HepG2 (cell line): ENCODE data around the gene STAT5A. TPM values are rescaled to one million over a fixed set of nuclear protein-coding genes. Genes with fewer than 3 reads are reported as not detected.

Source experiments
- CEBPB ChIP-seq: IDR thresholded peaks from 2 replicates; pipeline ENCODE4 v1.6.1; 2011; ENCODE audit warnings: low read depth, low read length, improper control_type of control experiment, borderline replicate concordance
- CREB1 ChIP-seq, 2 experiments: fragments of 450-650 bp in 1 of 2; IDR thresholded peaks; 2 replicates each; pipeline ENCODE4 v1.6.1; 2016 to 2017; ENCODE audit warnings: control low read depth in 1 of 2, mild to moderate bottlenecking in 1 of 2, missing compliant biosample characterization in 1 of 2, missing genetic modification characterization in 1 of 2
- CREM ChIP-seq, 2 experiments: sonication (generic) in 1 of 2; formaldehyde crosslinking in 1 of 2; IDR thresholded peaks; 2 replicates each; pipeline versions ENCODE4 v1.4.0 to v1.6.1; 2016 to 2020; ENCODE audit warnings: antibody characterized with exemption in 1 of 2, mild to moderate bottlenecking in 1 of 2, missing genetic modification reagents in 1 of 2
- EHMT2 ChIP-seq: fragments of 200-600 bp; sonication (generic); IDR thresholded peaks from 2 replicates; pipeline ENCODE4 v1.7.0; 2017; ENCODE audit warnings: antibody characterized with exemption, low read depth, low read length, borderline replicate concordance
- FOSL2 ChIP-seq: sonication (generic); formaldehyde crosslinking; IDR thresholded peaks from 2 replicates; pipeline ENCODE4 v1.4.0; 2020; ENCODE audit warnings: missing genetic modification reagents
- FOXA3 ChIP-seq: IDR thresholded peaks from 2 replicates; pipeline ENCODE4 v1.6.1; 2016; ENCODE audit warnings: missing genetic modification reagents, missing compliant biosample characterization
- FOXK1 ChIP-seq: sonication (generic); formaldehyde crosslinking; IDR thresholded peaks from 2 replicates; pipeline ENCODE4 v1.4.0; 2020; ENCODE audit warnings: low read depth, missing genetic modification reagents, borderline replicate concordance
- GATAD2A ChIP-seq: IDR thresholded peaks from 2 replicates; pipeline ENCODE4 v1.6.1; 2016
- HMGA1 ChIP-seq: sonication (generic); formaldehyde crosslinking; conservative IDR thresholded peaks from 2 replicates; pipeline ENCODE4 v1.4.0; 2020; ENCODE audit warnings: missing genetic modification reagents
- KLF9 ChIP-seq: IDR thresholded peaks from 2 replicates; pipeline ENCODE4 v1.6.1; 2016; ENCODE audit warnings: low read depth
- POLR2AphosphoS2 ChIP-seq: IDR thresholded peaks from 2 replicates; pipeline ENCODE4 v1.6.1; 2011; ENCODE audit warnings: low read depth, low read length, improper control_type of control experiment
- RBM39 ChIP-seq: fragments of 200-400 bp; formaldehyde crosslinking; IDR thresholded peaks from one replicate; pipeline ENCODE4 v1.6.1; 2018; ENCODE audit warnings: antibody characterized with exemption, mild to moderate bottlenecking, low read depth, low read length; ENCODE audit not compliant: poor library complexity, severe bottlenecking
- ZNF12 ChIP-seq: sonication (generic); formaldehyde crosslinking; IDR thresholded peaks from 2 replicates; pipeline ENCODE4 v1.5.0; 2020; ENCODE audit warnings: missing genetic modification reagents
- ZNF770 ChIP-seq: sonication (generic); formaldehyde crosslinking; IDR thresholded peaks from 2 replicates; pipeline ENCODE4 v1.5.0; 2020; ENCODE audit warnings: mild to moderate bottlenecking, missing genetic modification reagents
- ZNF784 ChIP-seq: sonication (generic); formaldehyde crosslinking; IDR thresholded peaks from 2 replicates; pipeline ENCODE4 v1.5.1; 2020; ENCODE audit warnings: missing genetic modification reagents, mild to moderate bottlenecking, borderline replicate concordance
- polyA plus RNA-seq, 8 experiments: library from polyadenylated mRNA; depleted of rRNA in 3 of 8; stranded (reverse) in 7 of 8; unstranded in 1 of 8; fragments of >200 nt; fragmentation: Illumina TruSeq in 4 of 8; extraction: Trizol in 4 of 8; gene quantifications; 2 replicates each; pipeline versions ENCODE4 v1.2.1 to v1.2.3, GENCODE V29; 2011 to 2016; ENCODE audit warnings: low read depth in 4 of 8, missing spikeins in 1 of 8, mixed read lengths in 1 of 8; ENCODE audit not compliant: insufficient read depth in 1 of 8
- total RNA-seq, 5 experiments: library from RNA; depleted of rRNA; stranded (reverse); fragments of >200 nt; fragmentation: Illumina TruSeq; extraction: Trizol; gene quantifications; 2 replicates each; pipeline ENCODE4 v1.2.3, GENCODE V29; 2016; ENCODE audit warnings: low read depth in 1 of 5
- TF ChIP-seq, protein P1 (sequence below): sonication (generic); formaldehyde crosslinking; IDR thresholded peaks from 2 replicates; pipeline ENCODE4 v1.8.1; 2023; ENCODE audit warnings: mild to moderate bottlenecking, missing genetic modification reagents, borderline replicate concordance
- TF ChIP-seq, protein P2 (sequence below): sonication (generic); formaldehyde crosslinking; IDR thresholded peaks from 2 replicates; pipeline ENCODE4 v1.4.0; 2020; ENCODE audit warnings: missing genetic modification reagents

The STAT5A gene
- total and polyA plus RNA-seq, 2 of the 13 experiments (the other 11 are each of a cell fraction or from before 2014, with no cell fraction given) = 1.4 to 4.1 TPM

- no peak for TF ChIP-seq ZNF770 (CRISPR knock-in tag)
- TF ChIP-seq CEBPB = peak; percentile 32; the same call in 1 of the 2 replicates
- TF ChIP-seq ZNF12 (CRISPR knock-in tag) = no peak
- no peak for TF ChIP-seq EHMT2
- no peak for TF ChIP-seq HMGA1 (CRISPR knock-in tag)
- peak; percentile 92 for TF ChIP-seq FOSL2 (CRISPR knock-in tag)
- no peak for TF ChIP-seq POLR2AphosphoS2
- TF ChIP-seq, protein P1, sequence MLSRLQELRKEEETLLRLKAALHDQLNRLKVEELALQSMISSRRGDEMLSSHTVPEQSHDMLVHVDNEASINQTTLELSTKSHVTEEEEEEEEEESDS (CRISPR knock-in tag) = no peak
- TF ChIP-seq FOXK1 = peak; percentile 23; the same call in 1 of the 2 replicates
- TF ChIP-seq, protein P2, sequence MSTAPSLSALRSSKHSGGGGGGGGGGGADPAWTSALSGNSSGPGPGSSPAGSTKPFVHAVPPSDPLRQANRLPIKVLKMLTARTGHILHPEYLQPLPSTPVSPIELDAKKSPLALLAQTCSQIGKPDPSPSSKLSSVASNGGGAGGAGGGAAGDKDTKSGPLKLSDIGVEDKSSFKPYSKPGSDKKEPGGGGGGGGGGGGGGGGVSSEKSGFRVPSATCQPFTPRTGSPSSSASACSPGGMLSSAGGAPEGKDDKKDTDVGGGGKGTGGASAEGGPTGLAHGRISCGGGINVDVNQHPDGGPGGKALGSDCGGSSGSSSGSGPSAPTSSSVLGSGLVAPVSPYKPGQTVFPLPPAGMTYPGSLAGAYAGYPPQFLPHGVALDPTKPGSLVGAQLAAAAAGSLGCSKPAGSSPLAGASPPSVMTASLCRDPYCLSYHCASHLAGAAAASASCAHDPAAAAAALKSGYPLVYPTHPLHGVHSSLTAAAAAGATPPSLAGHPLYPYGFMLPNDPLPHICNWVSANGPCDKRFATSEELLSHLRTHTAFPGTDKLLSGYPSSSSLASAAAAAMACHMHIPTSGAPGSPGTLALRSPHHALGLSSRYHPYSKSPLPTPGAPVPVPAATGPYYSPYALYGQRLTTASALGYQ (CRISPR knock-in tag) = no peak
- peak; percentile 36; the same call in 1 of the 2 replicates for TF ChIP-seq FOXA3 (CRISPR knock-in tag)
- TF ChIP-seq RBM39 = no peak
- no peak for TF ChIP-seq KLF9 (CRISPR knock-in tag)
- no peak for TF ChIP-seq CREM (IDR thresholded peaks at IDR 0.05)
- no peak for TF ChIP-seq CREM (CRISPR knock-in tag; IDR thresholded peaks at IDR 0.05)
- TF ChIP-seq GATAD2A = peak; percentile 62; the same call in 1 of the 2 replicates
- no peak for TF ChIP-seq ZNF784 (CRISPR knock-in tag)
- peak; percentile 52 for TF ChIP-seq CREB1 (IDR thresholded peaks at IDR 0.05)
- TF ChIP-seq CREB1 (CRISPR knock-in tag; IDR thresholded peaks at IDR 0.05) = no peak
These were observed 21.2 kb upstream of the STAT5A start (continued) for GRCh38 chr17:42266918-42267766.
